Colonic mucosa (tissue), 4 donors: ENCODE measurements around the gene FAM89B. TPM values are rescaled to one million over a fixed set of nuclear protein-coding genes. Genes with fewer than 3 reads are reported as not detected.

Experiments used
- DNase-seq: peaks from one replicate; pipeline ENCODE4 v3.0.0-alpha.2; 2020
- H3K27ac ChIP-seq: fragments of 200-600 bp; one replicate; pipeline ENCODE4 v1.8.0; 2021
- H3K27me3 ChIP-seq: fragments of 200-600 bp; one replicate; pipeline ENCODE4 v1.8.0; 2021
- H3K36me3 ChIP-seq: fragments of 200-600 bp; one replicate; pipeline ENCODE4 v1.8.0; 2021
- H3K4me1 ChIP-seq: fragments of 200-600 bp; one replicate; pipeline ENCODE4 v1.8.0; 2021; ENCODE audit warnings: mild to moderate bottlenecking
- H3K4me3 ChIP-seq: fragments of 200-600 bp; one replicate; pipeline ENCODE4 v1.8.0; 2021
- H3K9ac ChIP-seq, 2 donors: one replicate each; pipeline ENCODE4 v1.7.0; 2013; ENCODE audit warnings: control low read depth in 2 of 2, low read depth in 2 of 2, low read length in 2 of 2
- H3K9me3 ChIP-seq: fragments of 200-600 bp; one replicate; pipeline ENCODE4 v1.8.0; 2021
- CTCF ChIP-seq: fragments of 200-600 bp; IDR thresholded peaks from one replicate; pipeline ENCODE4 v1.8.0; 2022; ENCODE audit warnings: antibody characterized with exemption, mild to moderate bottlenecking
- intact Hi-C: fragments of 100-400 bp; cut with DNase I; formaldehyde crosslinking; loops from one replicate; pipeline ENCODE4 v1.14.1; 2022
- total RNA-seq, 2 donors: library from RNA; stranded (reverse); fragmentation: NEBNext Ultra II Directional in 1 of 2; extraction: Animal tissue kit (Norgen Biotek cat#: 25700) in 1 of 2; gene quantifications; one replicate each; pipeline ENCODE4 v1.2.1, GENCODE V29; 2021
- donor health status: healthy.
- donor health status: DM: no; HTN: no; CAD: no.
- donor health status: DM: no; HTN: no; CAD: no.

FAM89B gene
- total RNA-seq, 2 donors from 2014 or later: 27.4 to 32.2 TPM

DNA sequence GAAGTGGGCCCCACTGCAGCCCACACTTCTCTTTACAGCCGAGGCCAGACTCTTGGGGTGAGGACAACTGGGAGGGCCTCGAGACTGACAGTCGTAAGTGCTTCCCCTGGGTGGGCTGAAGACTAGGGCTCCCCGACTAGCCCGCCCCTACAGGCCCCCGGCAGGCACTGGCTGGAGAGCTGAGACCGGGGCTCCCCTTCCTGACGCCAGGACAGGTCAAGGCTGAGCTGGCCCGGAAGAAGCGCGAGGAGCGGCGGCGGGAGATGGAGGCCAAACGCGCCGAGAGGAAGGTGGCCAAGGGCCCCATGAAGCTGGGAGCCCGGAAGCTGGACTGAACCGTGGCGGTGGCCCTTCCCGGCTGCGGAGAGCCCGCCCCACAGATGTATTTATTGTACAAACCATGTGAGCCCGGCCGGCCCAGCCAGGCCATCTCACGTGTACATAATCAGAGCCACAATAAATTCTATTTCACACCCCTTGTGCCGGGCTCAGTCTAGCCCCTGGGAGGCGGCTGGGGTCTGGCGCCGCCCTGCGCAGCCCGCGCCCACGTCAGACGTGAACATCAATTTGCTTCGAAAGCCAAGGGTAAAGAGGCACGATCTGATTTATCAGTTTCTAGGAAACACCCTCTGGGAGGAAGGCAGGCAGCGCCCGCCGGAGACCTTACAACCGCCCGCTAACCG lies 34.0 kb upstream of the FAM89B start:
- no peaks in the 10 kb centered on the region for H3K27me3 ChIP-seq
- H3K9me3 ChIP-seq: no peaks in the 10 kb centered on the region
- H3K4me1 ChIP-seq: peaks cover 8% of the 10 kb centered on the region
- no peak overlapping the region for H3K27ac ChIP-seq
- no peak for TF ChIP-seq CTCF
- no peak overlapping the region for H3K9ac ChIP-seq
- H3K4me3 ChIP-seq: no peak overlapping the region
- H3K36me3 ChIP-seq: peaks cover 7% of the 10 kb centered on the region
- intact Hi-C loops: no loop called here
- no peak for DNase-seq

GRCh38 chr11:65538915-65539743 lies 33.2 kb upstream of the FAM89B start:
- H3K4me1 ChIP-seq: peaks cover 8% of the 10 kb centered on the region
- intact Hi-C loops: no loop called here
- H3K9me3 ChIP-seq: no peaks in the 10 kb centered on the region
- no peak for DNase-seq
- H3K4me3 ChIP-seq: peak overlapping the region; percentile 45
- peak overlapping the region; percentile 81 for H3K27ac ChIP-seq
- TF ChIP-seq CTCF: no peak
- peak overlapping the region; percentile 70 to 81 for H3K9ac ChIP-seq
- H3K27me3 ChIP-seq: no peaks in the 10 kb centered on the region
- H3K36me3 ChIP-seq: peaks cover 5% of the 10 kb centered on the region

- H3K9me3 ChIP-seq: no peaks in the 10 kb centered on the region
- intact Hi-C loops: loop anchor here (5.0 kb wide), 2 partner anchors 52 to 72 kb away; partner anchors contain the start of gene MAP3K11
- H3K4me1 ChIP-seq: peaks cover 8% of the 10 kb centered on the region
- H3K36me3 ChIP-seq: peaks cover 5% of the 10 kb centered on the region
- peak overlapping the region; percentile 45 for H3K4me3 ChIP-seq
- peak; percentile 29 for TF ChIP-seq CTCF
- no peaks in the 10 kb centered on the region for H3K27me3 ChIP-seq
- peak; percentile 88 for DNase-seq
- H3K27ac ChIP-seq: peak overlapping the region; percentile 81
- peak overlapping the region; percentile 70 to 81 for H3K9ac ChIP-seq
These were observed 32.5 kb upstream of the FAM89B start for GRCh38 chr11:65539744-65540289.

DNA sequence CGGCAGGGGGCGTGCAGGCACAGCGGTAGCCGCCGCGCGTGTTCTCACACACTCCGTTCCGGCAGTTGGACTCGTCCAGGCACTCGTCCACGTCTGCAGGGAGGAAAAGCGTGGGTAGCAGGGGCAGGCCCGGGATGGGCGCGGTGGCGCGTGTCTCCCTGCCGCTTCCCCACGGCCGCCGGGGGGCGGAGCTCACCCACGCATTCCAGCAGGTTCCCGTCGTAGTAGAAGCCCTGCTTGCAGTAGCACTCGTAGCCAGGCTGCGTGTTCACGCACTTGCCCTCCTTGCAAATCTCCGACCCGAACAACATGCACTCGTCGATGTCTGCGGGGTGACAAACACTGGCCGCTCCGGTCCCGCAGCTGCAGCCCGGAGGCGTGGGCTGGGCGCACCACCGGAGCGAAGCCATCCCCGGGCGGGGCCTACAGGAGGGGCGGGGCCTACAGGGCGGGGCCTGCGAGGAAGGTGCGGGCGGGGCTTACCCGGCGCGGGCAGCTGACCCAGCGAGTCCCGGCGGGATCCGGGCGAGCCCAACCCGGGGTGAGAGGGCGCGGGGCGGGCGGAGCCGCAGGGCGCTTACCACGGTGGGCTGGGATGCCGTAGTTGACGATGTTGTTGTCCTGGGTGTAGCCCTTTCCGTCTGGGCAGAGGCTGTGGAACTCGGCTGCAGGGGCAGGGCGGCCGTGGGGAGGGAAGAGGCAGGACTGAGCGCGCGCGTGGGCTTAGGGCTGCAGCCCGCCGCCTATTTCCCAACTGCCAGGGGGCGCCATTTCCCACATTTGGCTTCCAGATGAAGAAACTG lies 31.8 kb upstream of the FAM89B start:
- no peaks in the 10 kb centered on the region for H3K27me3 ChIP-seq
- peak overlapping the region; percentile 45 for H3K4me3 ChIP-seq
- peak; percentile 81 for TF ChIP-seq CTCF
- intact Hi-C loops: loop anchor here (5.0 kb wide), 2 partner anchors 52 to 72 kb away; partner anchors contain the start of gene MAP3K11
- H3K9ac ChIP-seq: peak overlapping the region; percentile 70 to 81
- H3K4me1 ChIP-seq: peaks cover 8% of the 10 kb centered on the region
- peak overlapping the region; percentile 81 for H3K27ac ChIP-seq
- DNase-seq: peak; percentile 94
- H3K9me3 ChIP-seq: no peaks in the 10 kb centered on the region
- H3K36me3 ChIP-seq: peaks cover under 1% of the 10 kb centered on the region
